GM12878 (cell line): ENCODE measurements around the gene KLHL10. TPM values are rescaled to one million over a fixed set of nuclear protein-coding genes. Genes with fewer than 3 reads are reported as not detected.

Experiments
- BACH1 ChIP-seq: fragments of 450-650 bp; IDR thresholded peaks from 2 replicates; pipeline ENCODE4 v1.6.1; 2017; ENCODE audit warnings: mild to moderate bottlenecking, borderline replicate concordance
- EGR1 ChIP-seq, 2 experiments: IDR thresholded peaks; 1 replicate in 1 of 2; 2 replicates in 1 of 2; pipeline ENCODE4 v1.6.1; 2011 to 2012; ENCODE audit warnings: low read depth in 2 of 2, low read length in 2 of 2, borderline replicate concordance in 1 of 2, mild to moderate bottlenecking in 1 of 2, moderate library complexity in 1 of 2
- GATAD2B ChIP-seq: fragments of 450-650 bp; conservative IDR thresholded peaks from 2 replicates; pipeline ENCODE4 v1.6.1; 2017; ENCODE audit warnings: low read depth, mild to moderate bottlenecking, moderate library complexity
- MXI1 ChIP-seq: fragments of 150-350 bp; IDR thresholded peaks from 2 replicates; pipeline ENCODE4 v1.6.1; 2011; ENCODE audit warnings: low read depth, mild to moderate bottlenecking, inconsistent platforms, low read length, improper control_type of control experiment
- RAD21 ChIP-seq: IDR thresholded peaks from 2 replicates; pipeline ENCODE4 v1.6.1; 2011; ENCODE audit warnings: mild to moderate bottlenecking, low read depth, low read length, moderate library complexity; ENCODE audit not compliant: insufficient read depth
- SMC3 ChIP-seq: IDR thresholded peaks from 2 replicates; pipeline ENCODE4 v1.6.1; 2011; ENCODE audit warnings: low read length, improper control_type of control experiment, borderline replicate concordance
- ZNF207 ChIP-seq: fragments of 450-650 bp; IDR thresholded peaks from 2 replicates; pipeline ENCODE4 v1.6.1; 2014; ENCODE audit warnings: antibody characterized with exemption, mild to moderate bottlenecking, borderline replicate concordance
- polyA plus RNA-seq, 11 experiments: library from polyadenylated mRNA; depleted of rRNA in 4 of 11; unstranded in 6 of 11; stranded (reverse) in 5 of 11; fragments of >200 nt; fragmentation: Nextera tagmentation in 4 of 11; fragmentation: Illumina TruSeq in 1 of 11; extraction: Ambion mirVana in 4 of 11; extraction: Trizol in 1 of 11; gene quantifications; 1 replicate in 1 of 11; 2 replicates in 10 of 11; pipeline versions ENCODE4 v1.2.1 to v1.2.3, GENCODE V29; 2011 to 2016; ENCODE audit warnings: inconsistent platforms in 2 of 11, missing spikeins in 2 of 11, low read depth in 1 of 11
- total RNA-seq, 4 experiments: library from RNA; depleted of rRNA in 3 of 4; stranded (reverse); fragments of >200 nt in 3 of 4; fragmentation: Illumina TruSeq in 1 of 4; extraction: Trizol in 1 of 4; gene quantifications; 2 replicates each; pipeline versions ENCODE4 v1.2.1 to v1.2.3, GENCODE V29; 2013 to 2021
- TF ChIP-seq, protein P1 (sequence below): fragments of 450-650 bp; conservative IDR thresholded peaks from 2 replicates; pipeline ENCODE4 v1.6.1; 2017; ENCODE audit warnings: mild to moderate bottlenecking, moderate library complexity
- TF ChIP-seq, protein P2 (sequence below): IDR thresholded peaks from 2 replicates; pipeline ENCODE4 v1.6.1; 2012; ENCODE audit warnings: low read depth, low read length, improper control_type of control experiment
- TF ChIP-seq, protein P3 (sequence below): fragments of 450-650 bp; IDR thresholded peaks from 2 replicates; pipeline ENCODE4 v1.6.1; 2017; ENCODE audit warnings: mild to moderate bottlenecking, moderate library complexity
- TF ChIP-seq, protein P4 (sequence below): fragments of 450-650 bp; IDR thresholded peaks from 2 replicates; pipeline ENCODE4 v1.6.1; 2017; ENCODE audit warnings: mild to moderate bottlenecking, moderate library complexity

KLHL10 gene
- total and polyA plus RNA-seq, 10 of the 15 experiments (the other 5 are each of a cell fraction or from before 2014, with no cell fraction given): 0.13 to 0.62 (median 0.20) TPM; not detected in 4

DNA sequence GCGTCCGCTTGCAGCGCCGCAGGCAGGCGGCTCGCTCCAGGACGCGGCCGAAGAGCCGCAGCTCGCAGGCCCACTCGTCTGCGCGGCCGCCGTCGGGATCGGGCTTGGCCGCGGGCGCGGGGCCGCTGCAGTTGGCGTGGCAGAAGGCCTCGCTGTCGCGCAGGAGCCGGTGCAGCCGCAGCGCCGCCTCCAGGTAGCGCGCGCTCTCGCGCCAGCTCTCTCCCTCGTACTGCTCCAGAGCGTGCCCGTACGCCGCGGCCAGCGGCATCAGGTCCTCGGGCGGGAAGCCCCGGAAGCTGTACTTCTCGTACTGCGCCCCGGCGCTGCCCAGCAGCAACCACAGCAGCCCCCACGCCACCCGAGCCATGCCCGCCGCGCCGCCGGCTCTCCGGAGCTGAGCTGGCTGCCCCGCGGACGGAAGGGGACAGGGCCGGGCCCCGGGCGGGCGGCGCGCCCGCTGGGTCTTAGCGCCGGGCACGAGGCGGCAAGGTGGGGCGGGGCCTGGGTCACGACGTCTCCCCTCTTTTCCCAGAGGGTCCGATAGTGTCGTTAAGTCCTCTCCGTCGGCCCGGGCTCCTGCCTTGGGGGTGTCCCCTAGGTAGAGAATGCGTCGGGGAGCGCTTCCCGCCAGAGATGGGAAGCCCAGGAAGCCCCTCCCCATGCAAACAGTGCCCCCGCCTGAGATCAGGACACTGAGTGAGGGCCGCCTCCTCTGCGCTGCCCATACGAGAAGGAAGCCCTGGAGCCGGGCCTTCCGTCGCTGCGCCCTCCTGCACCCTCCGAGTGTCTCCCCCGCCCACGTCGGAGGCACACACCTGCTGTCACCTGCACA is 25.9 kb upstream of the KLHL10 start, which contains the start of gene P3H4 (continued):
- TF ChIP-seq, protein P1, sequence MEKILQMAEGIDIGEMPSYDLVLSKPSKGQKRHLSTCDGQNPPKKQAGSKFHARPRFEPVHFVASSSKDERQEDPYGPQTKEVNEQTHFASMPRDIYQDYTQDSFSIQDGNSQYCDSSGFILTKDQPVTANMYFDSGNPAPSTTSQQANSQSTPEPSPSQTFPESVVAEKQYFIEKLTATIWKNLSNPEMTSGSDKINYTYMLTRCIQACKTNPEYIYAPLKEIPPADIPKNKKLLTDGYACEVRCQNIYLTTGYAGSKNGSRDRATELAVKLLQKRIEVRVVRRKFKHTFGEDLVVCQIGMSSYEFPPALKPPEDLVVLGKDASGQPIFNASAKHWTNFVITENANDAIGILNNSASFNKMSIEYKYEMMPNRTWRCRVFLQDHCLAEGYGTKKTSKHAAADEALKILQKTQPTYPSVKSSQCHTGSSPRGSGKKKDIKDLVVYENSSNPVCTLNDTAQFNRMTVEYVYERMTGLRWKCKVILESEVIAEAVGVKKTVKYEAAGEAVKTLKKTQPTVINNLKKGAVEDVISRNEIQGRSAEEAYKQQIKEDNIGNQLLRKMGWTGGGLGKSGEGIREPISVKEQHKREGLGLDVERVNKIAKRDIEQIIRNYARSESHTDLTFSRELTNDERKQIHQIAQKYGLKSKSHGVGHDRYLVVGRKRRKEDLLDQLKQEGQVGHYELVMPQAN: peak; percentile 75
- TF ChIP-seq RAD21: 0 out of 2 replicates have a peak, but pooled peaks have one; percentile 14
- peak; percentile 89 for TF ChIP-seq BACH1
- peak; percentile 58; the same call in 1 of the 2 replicates for TF ChIP-seq MXI1
- 0 out of 2 replicates have a peak, but pooled peaks have one; percentile 4 for TF ChIP-seq SMC3
- TF ChIP-seq ZNF207: peak; percentile 68; the same call in 1 of the 2 replicates
- peak in 1 of 2 experiments; percentile 62; a peak in 1 of 3 replicates for TF ChIP-seq EGR1 (IDR thresholded peaks at IDR 0.05; ENCODE audit: borderline replicate concordance in 1 of 2, low read depth in 2 of 2, low read length in 2 of 2)
- TF ChIP-seq, protein P2, sequence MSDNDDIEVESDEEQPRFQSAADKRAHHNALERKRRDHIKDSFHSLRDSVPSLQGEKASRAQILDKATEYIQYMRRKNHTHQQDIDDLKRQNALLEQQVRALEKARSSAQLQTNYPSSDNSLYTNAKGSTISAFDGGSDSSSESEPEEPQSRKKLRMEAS: peak; percentile 30
- TF ChIP-seq GATAD2B: peak; percentile 95
- TF ChIP-seq, protein P3, sequence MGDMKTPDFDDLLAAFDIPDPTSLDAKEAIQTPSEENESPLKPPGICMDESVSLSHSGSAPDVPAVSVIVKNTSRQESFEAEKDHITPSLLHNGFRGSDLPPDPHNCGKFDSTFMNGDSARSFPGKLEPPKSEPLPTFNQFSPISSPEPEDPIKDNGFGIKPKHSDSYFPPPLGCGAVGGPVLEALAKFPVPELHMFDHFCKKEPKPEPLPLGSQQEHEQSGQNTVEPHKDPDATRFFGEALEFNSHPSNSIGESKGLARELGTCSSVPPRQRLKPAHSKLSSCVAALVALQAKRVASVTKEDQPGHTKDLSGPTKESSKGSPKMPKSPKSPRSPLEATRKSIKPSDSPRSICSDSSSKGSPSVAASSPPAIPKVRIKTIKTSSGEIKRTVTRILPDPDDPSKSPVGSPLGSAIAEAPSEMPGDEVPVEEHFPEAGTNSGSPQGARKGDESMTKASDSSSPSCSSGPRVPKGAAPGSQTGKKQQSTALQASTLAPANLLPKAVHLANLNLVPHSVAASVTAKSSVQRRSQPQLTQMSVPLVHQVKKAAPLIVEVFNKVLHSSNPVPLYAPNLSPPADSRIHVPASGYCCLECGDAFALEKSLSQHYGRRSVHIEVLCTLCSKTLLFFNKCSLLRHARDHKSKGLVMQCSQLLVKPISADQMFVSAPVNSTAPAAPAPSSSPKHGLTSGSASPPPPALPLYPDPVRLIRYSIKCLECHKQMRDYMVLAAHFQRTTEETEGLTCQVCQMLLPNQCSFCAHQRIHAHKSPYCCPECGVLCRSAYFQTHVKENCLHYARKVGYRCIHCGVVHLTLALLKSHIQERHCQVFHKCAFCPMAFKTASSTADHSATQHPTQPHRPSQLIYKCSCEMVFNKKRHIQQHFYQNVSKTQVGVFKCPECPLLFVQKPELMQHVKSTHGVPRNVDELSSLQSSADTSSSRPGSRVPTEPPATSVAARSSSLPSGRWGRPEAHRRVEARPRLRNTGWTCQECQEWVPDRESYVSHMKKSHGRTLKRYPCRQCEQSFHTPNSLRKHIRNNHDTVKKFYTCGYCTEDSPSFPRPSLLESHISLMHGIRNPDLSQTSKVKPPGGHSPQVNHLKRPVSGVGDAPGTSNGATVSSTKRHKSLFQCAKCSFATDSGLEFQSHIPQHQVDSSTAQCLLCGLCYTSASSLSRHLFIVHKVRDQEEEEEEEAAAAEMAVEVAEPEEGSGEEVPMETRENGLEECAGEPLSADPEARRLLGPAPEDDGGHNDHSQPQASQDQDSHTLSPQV: no peak
- TF ChIP-seq, protein P4, sequence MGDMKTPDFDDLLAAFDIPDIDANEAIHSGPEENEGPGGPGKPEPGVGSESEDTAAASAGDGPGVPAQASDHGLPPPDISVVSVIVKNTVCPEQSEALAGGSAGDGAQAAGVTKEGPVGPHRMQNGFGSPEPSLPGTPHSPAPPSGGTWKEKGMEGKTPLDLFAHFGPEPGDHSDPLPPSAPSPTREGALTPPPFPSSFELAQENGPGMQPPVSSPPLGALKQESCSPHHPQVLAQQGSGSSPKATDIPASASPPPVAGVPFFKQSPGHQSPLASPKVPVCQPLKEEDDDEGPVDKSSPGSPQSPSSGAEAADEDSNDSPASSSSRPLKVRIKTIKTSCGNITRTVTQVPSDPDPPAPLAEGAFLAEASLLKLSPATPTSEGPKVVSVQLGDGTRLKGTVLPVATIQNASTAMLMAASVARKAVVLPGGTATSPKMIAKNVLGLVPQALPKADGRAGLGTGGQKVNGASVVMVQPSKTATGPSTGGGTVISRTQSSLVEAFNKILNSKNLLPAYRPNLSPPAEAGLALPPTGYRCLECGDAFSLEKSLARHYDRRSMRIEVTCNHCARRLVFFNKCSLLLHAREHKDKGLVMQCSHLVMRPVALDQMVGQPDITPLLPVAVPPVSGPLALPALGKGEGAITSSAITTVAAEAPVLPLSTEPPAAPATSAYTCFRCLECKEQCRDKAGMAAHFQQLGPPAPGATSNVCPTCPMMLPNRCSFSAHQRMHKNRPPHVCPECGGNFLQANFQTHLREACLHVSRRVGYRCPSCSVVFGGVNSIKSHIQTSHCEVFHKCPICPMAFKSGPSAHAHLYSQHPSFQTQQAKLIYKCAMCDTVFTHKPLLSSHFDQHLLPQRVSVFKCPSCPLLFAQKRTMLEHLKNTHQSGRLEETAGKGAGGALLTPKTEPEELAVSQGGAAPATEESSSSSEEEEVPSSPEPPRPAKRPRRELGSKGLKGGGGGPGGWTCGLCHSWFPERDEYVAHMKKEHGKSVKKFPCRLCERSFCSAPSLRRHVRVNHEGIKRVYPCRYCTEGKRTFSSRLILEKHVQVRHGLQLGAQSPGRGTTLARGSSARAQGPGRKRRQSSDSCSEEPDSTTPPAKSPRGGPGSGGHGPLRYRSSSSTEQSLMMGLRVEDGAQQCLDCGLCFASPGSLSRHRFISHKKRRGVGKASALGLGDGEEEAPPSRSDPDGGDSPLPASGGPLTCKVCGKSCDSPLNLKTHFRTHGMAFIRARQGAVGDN: peak; percentile 80; the same call in 1 of the 2 replicates
